Activated CD4-positive, alpha-beta T cell treated with anti-CD3 and anti-CD28 coated beads, Interleukin-2, amount 50 U/mL, for 16 hours (primary cell): ENCODE results near the gene ENOX2.

ENCODE experiments used
- DNase-seq: peaks from one replicate; pipeline ENCODE4 v3.0.0-alpha.2; 2020

The ENOX2 gene

GRCh38 chrX:130695931-130696330, 207.1 kb downstream of the ENOX2 start:
- DNase-seq = no peak

- no peak for DNase-seq
These were observed 208.0 kb downstream of the ENOX2 start for GRCh38 chrX:130694983-130695382.

GRCh38 chrX:130691576-130691975, 211.4 kb downstream of the ENOX2 start:
- no peak for DNase-seq

- no peak for DNase-seq
These were observed 214.6 kb downstream of the ENOX2 start for GRCh38 chrX:130688360-130688759.

- no peak for DNase-seq
These were observed 220.0 kb downstream of the ENOX2 start for GRCh38 chrX:130682990-130683389.

- DNase-seq = no peak
These were observed 222.6 kb downstream of the ENOX2 start for GRCh38 chrX:130680164-130681035.

GRCh38 chrX:130676861-130677260, 226.1 kb downstream of the ENOX2 start:
- DNase-seq = no peak

- no peak for DNase-seq
These were observed 230.8 kb downstream of the ENOX2 start for GRCh38 chrX:130672214-130672613.

- no peak for DNase-seq
These were observed 233.8 kb downstream of the ENOX2 start for GRCh38 chrX:130669233-130669632.

- DNase-seq = no peak
These were observed 237.7 kb downstream of the ENOX2 start for GRCh38 chrX:130665263-130665662.

GRCh38 chrX:130658310-130658709, 244.7 kb downstream of the ENOX2 start:
- no peak for DNase-seq

- DNase-seq = no peak
These were observed 248.5 kb downstream of the ENOX2 start for GRCh38 chrX:130654409-130654950.

GRCh38 chrX:130652824-130653578, 250.0 kb downstream of the ENOX2 start:
- DNase-seq = no peak

GRCh38 chrX:130649738-130650137, 253.3 kb downstream of the ENOX2 start:
- no peak for DNase-seq

- DNase-seq = no peak
These were observed 255.5 kb downstream of the ENOX2 start for GRCh38 chrX:130647468-130647867.

- DNase-seq = no peak
These were observed 256.9 kb downstream of the ENOX2 start for GRCh38 chrX:130645955-130646583.

- DNase-seq = no peak
These were observed 265.4 kb downstream of the ENOX2 start for GRCh38 chrX:130637591-130637990.

- DNase-seq = no peak
These were observed 266.7 kb downstream of the ENOX2 start for GRCh38 chrX:130636277-130636676.

GRCh38 chrX:130631011-130631410, 272.0 kb downstream of the ENOX2 start:
- DNase-seq = no peak

GRCh38 chrX:130628516-130628915, 274.5 kb downstream of the ENOX2 start:
- no peak for DNase-seq

- DNase-seq = no peak
These were observed 276.5 kb downstream of the ENOX2 start for GRCh38 chrX:130626521-130626920.

- DNase-seq = no peak
These were observed 277.6 kb downstream of the ENOX2 start for GRCh38 chrX:130625386-130625785.

- DNase-seq = no peak
These were observed 279.5 kb downstream of the ENOX2 start for GRCh38 chrX:130623518-130623917.
